Activated CD8-positive, alpha-beta memory T cell treated with anti-CD3 and anti-CD28 coated beads for 4 hours (primary cell): ENCODE measurements around the gene DBI.
"Not testable (repeated sequence)": the region's sequence is repeated elsewhere in the genome, so short reads cannot be mapped to it uniquely, and the experiment has no call there.

ENCODE experiments used
- DNase-seq, 2 donors: peaks; one replicate each; pipeline ENCODE4 v3.0.0-alpha.2; 2020; ENCODE audit warnings: low read depth in 2 of 2

The DBI gene

GRCh38 chr2:119402106-119402505 is 35.3 kb downstream of the DBI start:
- no peak for DNase-seq

GRCh38 chr2:119402645-119403560 is 36.1 kb downstream of the DBI start:
- DNase-seq = no peak

GRCh38 chr2:119403618-119404017 is 36.8 kb downstream of the DBI start:
- DNase-seq = not testable (repeated sequence)

GRCh38 chr2:119405151-119405550 is 38.4 kb downstream of the DBI start:
- DNase-seq = no peak

- DNase-seq = no peak
Observed at GRCh38 chr2:119407430-119408220, 40.8 kb downstream of the DBI start.

- DNase-seq = no peak
Observed at GRCh38 chr2:119408221-119408619, 41.4 kb downstream of the DBI start.

- no peak for DNase-seq
Observed at GRCh38 chr2:119409506-119409905, 42.7 kb downstream of the DBI start.

- no peak for DNase-seq
Observed at GRCh38 chr2:119414894-119415293, 48.1 kb downstream of the DBI start.

- DNase-seq = no peak
Observed at GRCh38 chr2:119415630-119416029, 48.9 kb downstream of the DBI start.

- no peak for DNase-seq
Observed at GRCh38 chr2:119416299-119416923, 49.6 kb downstream of the DBI start.

GRCh38 chr2:119417908-119418307 is 51.1 kb downstream of the DBI start:
- no peak for DNase-seq

GRCh38 chr2:119419065-119419464 is 52.3 kb downstream of the DBI start:
- DNase-seq = no peak

GRCh38 chr2:119419803-119420508 is 53.2 kb downstream of the DBI start:
- DNase-seq = no peak

GRCh38 chr2:119421304-119421703 is 54.5 kb downstream of the DBI start:
- DNase-seq = no peak

GRCh38 chr2:119421741-119422140 is 55.0 kb downstream of the DBI start:
- DNase-seq = no peak
